GM23248 (cell line): Measurements from ENCODE around the gene MYT1. TPM values are rescaled to one million over a fixed set of nuclear protein-coding genes. Genes with fewer than 3 reads are reported as not detected.

Experiments
- DNase-seq: peaks from one replicate; pipeline ENCODE4 v3.0.0-alpha.2; 2015
- H2AFZ ChIP-seq: fragments of 200-600 bp; sonication (generic); 2 replicates; pipeline ENCODE4 v1.6.1; 2016; ENCODE audit warnings: antibody characterized with exemption
- H3F3A ChIP-seq: fragments of 200-600 bp; sonication (generic); 2 replicates; pipeline ENCODE4 v1.6.1; 2016; ENCODE audit warnings: mild to moderate bottlenecking, antibody characterized with exemption, mixed run types; ENCODE audit not compliant: insufficient read depth
- H3K27ac ChIP-seq: fragments of 200-600 bp; sonication (generic); 2 replicates; pipeline ENCODE4 v1.5.1; 2016; ENCODE audit warnings: mild to moderate bottlenecking
- H3K27me3 ChIP-seq: fragments of 200-600 bp; sonication (generic); replicated peaks from 2 replicates; pipeline ENCODE4 v1.6.1; 2016; ENCODE audit warnings: mild to moderate bottlenecking; ENCODE audit not compliant: insufficient read depth
- H3K36me3 ChIP-seq: fragments of 200-600 bp; sonication (generic); 2 replicates; pipeline ENCODE4 v1.6.1; 2016; ENCODE audit warnings: low read depth, mild to moderate bottlenecking
- H3K4me1 ChIP-seq: fragments of 200-600 bp; sonication (generic); 2 replicates; pipeline ENCODE4 v1.6.1; 2016; ENCODE audit warnings: mild to moderate bottlenecking; ENCODE audit not compliant: insufficient read depth
- H3K4me2 ChIP-seq: fragments of 200-600 bp; sonication (generic); one replicate; pipeline ENCODE4 v1.6.1; 2016; ENCODE audit warnings: mild to moderate bottlenecking; ENCODE audit not compliant: unreplicated experiment
- H3K4me3 ChIP-seq: fragments of 200-600 bp; sonication (generic); 2 replicates; pipeline ENCODE4 v1.5.1; 2016; ENCODE audit warnings: mild to moderate bottlenecking
- H3K79me2 ChIP-seq: fragments of 200-600 bp; sonication (generic); 2 replicates; pipeline ENCODE4 v1.6.1; 2016; ENCODE audit warnings: mild to moderate bottlenecking; ENCODE audit not compliant: insufficient read depth
- H3K9ac ChIP-seq: fragments of 200-600 bp; sonication (generic); 2 replicates; pipeline ENCODE4 v1.6.1; 2016; ENCODE audit warnings: mild to moderate bottlenecking
- H3K9me2 ChIP-seq: fragments of 200-600 bp; sonication (generic); 2 replicates; pipeline ENCODE4 v1.6.1; 2016; ENCODE audit warnings: mixed run types, mild to moderate bottlenecking, moderate library complexity; ENCODE audit not compliant: insufficient read depth
- H3K9me3 ChIP-seq: fragments of 200-600 bp; sonication (generic); one replicate; pipeline ENCODE4 v1.6.1; 2017; ENCODE audit warnings: low read depth
- H4K20me1 ChIP-seq: fragments of 200-600 bp; sonication (generic); 2 replicates; pipeline ENCODE4 v1.6.0; 2016; ENCODE audit not compliant: insufficient read depth
- EZH2 ChIP-seq: fragments of 200-600 bp; sonication (generic); IDR thresholded peaks from 2 replicates; pipeline ENCODE4 v1.6.1; 2018; ENCODE audit warnings: antibody characterized with exemption, mild to moderate bottlenecking; ENCODE audit not compliant: insufficient read depth, poor library complexity, severe bottlenecking
- EZH2phosphoT487 ChIP-seq: fragments of 200-600 bp; sonication (generic); IDR thresholded peaks from 2 replicates; pipeline ENCODE4 v1.6.1; 2018; ENCODE audit warnings: antibody characterized with exemption, moderate library complexity, mild to moderate bottlenecking, low read depth; ENCODE audit not compliant: insufficient read depth
- WGBS, 2 experiments: methylation state at CpG; one replicate each; pipeline ENCODE4 v1.1.6; 2015 to 2017; ENCODE audit warnings: low lambda C conversion rate in 2 of 2, low coverage in 1 of 2; ENCODE audit errors: missing lambda C conversion rate in 2 of 2; 5-methylcytosine and 5-hydroxymethylcytosine counted together
- in situ Hi-C: fragments of 300-500 bp; cut with MboI; formaldehyde crosslinking; loops from 2 replicates; pipeline ENCODE4 v1.15.0; 2020
- polyA plus RNA-seq: library from polyadenylated mRNA; unstranded; fragments of >200 nt; fragmentation: Nextera tagmentation; extraction: Ambion mirVana; gene quantifications from 2 replicates; pipeline ENCODE4 v1.2.1, GENCODE V29; 2016
- total RNA-seq: library from RNA; depleted of rRNA; stranded (reverse); fragments of >200 nt; shearing (Covaris generic); gene quantifications from 2 replicates; pipeline ENCODE4 v1.2.3, GENCODE V29; 2014

The MYT1 gene
- total and polyA plus RNA-seq, 2 experiments from 2014 or later: not detected

- no peak overlapping the region for H3K4me2 ChIP-seq
- peaks cover 55% of the 10 kb centered on the region for H3K27me3 ChIP-seq
- H3K27ac ChIP-seq: no peak overlapping the region
- H4K20me1 ChIP-seq: no peaks in the 10 kb centered on the region
- no peaks in the 10 kb centered on the region for H3K9me3 ChIP-seq
- H3K4me3 ChIP-seq: no peak overlapping the region
- no peak overlapping the region for H2AFZ ChIP-seq
- H3K36me3 ChIP-seq: no peaks in the 10 kb centered on the region
- in situ Hi-C loops: no loop called here
- no peak for TF ChIP-seq EZH2
- TF ChIP-seq EZH2phosphoT487: no peak
- no peaks in the 10 kb centered on the region for H3F3A ChIP-seq
- H3K9ac ChIP-seq: no peak overlapping the region
- H3K79me2 ChIP-seq: no peaks in the 10 kb centered on the region
- H3K9me2 ChIP-seq: no peaks in the 10 kb centered on the region
- no peak for DNase-seq
- H3K4me1 ChIP-seq: no peaks in the 10 kb centered on the region
- 7 to 14% methylated on average over 9 of the region's 9 CpGs for WGBS, 2 experiments
These were observed 28.2 kb downstream of the MYT1 start for GRCh38 chr20:64192406-64192805.

GRCh38 chr20:64193058-64193457 lies 28.8 kb downstream of the MYT1 start:
- TF ChIP-seq EZH2phosphoT487 (no peak), EZH2 (no peak)
- 31 to 32% methylated on average over 3 of the region's 3 CpGs for WGBS, 2 experiments

GRCh38 chr20:64194269-64194668 lies 30.0 kb downstream of the MYT1 start:
- Histone ChIP-seq H3K9me2 (no peaks in the 10 kb centered on the region), H3K27ac (no peak overlapping the region)

More at GRCh38 chr20:64193058-64193457, 28.8 kb downstream of the MYT1 start:
- Histone ChIP-seq H3K27ac (no peak overlapping the region), H3K9me3 (no peaks in the 10 kb centered on the region), H4K20me1 (no peaks in the 10 kb centered on the region), H3K36me3 (no peaks in the 10 kb centered on the region), H3K27me3 (peaks cover 56% of the 10 kb centered on the region), H3K4me3 (no peak overlapping the region), H3K79me2 (no peaks in the 10 kb centered on the region), H2AFZ (no peak overlapping the region), H3K4me2 (no peak overlapping the region), H3F3A (no peaks in the 10 kb centered on the region), H3K9ac (no peak overlapping the region), H3K9me2 (no peaks in the 10 kb centered on the region), H3K4me1 (no peaks in the 10 kb centered on the region)
- in situ Hi-C loops: no loop called here
- no peak for DNase-seq

GRCh38 chr20:64196309-64196708 lies 32.1 kb downstream of the MYT1 start:
- WGBS, 2 experiments: 63 to 70% methylated on average over 15 of the region's 15 CpGs

More at GRCh38 chr20:64194269-64194668, 30.0 kb downstream of the MYT1 start:
- TF ChIP-seq EZH2 (no peak), EZH2phosphoT487 (no peak)
- Histone ChIP-seq H3K9me3 (no peaks in the 10 kb centered on the region), H3K4me1 (no peaks in the 10 kb centered on the region), H3K27me3 (peaks cover 46% of the 10 kb centered on the region), H3K4me2 (no peak overlapping the region), H4K20me1 (no peaks in the 10 kb centered on the region), H3F3A (no peaks in the 10 kb centered on the region), H3K36me3 (no peaks in the 10 kb centered on the region), H2AFZ (no peak overlapping the region), H3K9ac (no peak overlapping the region), H3K4me3 (no peak overlapping the region), H3K79me2 (no peaks in the 10 kb centered on the region)
- in situ Hi-C loops: no loop called here
- DNase-seq: no peak

GRCh38 chr20:64196847-64197306 lies 32.6 kb downstream of the MYT1 start:
- Histone ChIP-seq H3K27me3 (peaks cover 37% of the 10 kb centered on the region), H3K36me3 (no peaks in the 10 kb centered on the region), H3K4me2 (no peak overlapping the region), H3K9me3 (no peaks in the 10 kb centered on the region), H3F3A (no peaks in the 10 kb centered on the region), H3K9ac (no peak overlapping the region), H3K9me2 (no peaks in the 10 kb centered on the region), H3K79me2 (no peaks in the 10 kb centered on the region), H3K27ac (no peak overlapping the region), H3K4me1 (no peaks in the 10 kb centered on the region), H2AFZ (no peak overlapping the region), H3K4me3 (no peak overlapping the region), H4K20me1 (no peaks in the 10 kb centered on the region)
- in situ Hi-C loops: no loop called here
- 60 to 61% methylated on average over 11 of the region's 11 CpGs for WGBS, 2 experiments
- DNase-seq: no peak
- TF ChIP-seq EZH2phosphoT487: no peak
- TF ChIP-seq EZH2: no peak

More at GRCh38 chr20:64196309-64196708, 32.1 kb downstream of the MYT1 start:
- Histone ChIP-seq H3K4me2 (no peak overlapping the region), H3K36me3 (no peaks in the 10 kb centered on the region), H3K4me1 (no peaks in the 10 kb centered on the region), H3K4me3 (no peak overlapping the region), H3K9ac (no peak overlapping the region), H3K79me2 (no peaks in the 10 kb centered on the region), H3F3A (no peaks in the 10 kb centered on the region), H3K9me3 (no peaks in the 10 kb centered on the region), H3K9me2 (no peaks in the 10 kb centered on the region), H3K27me3 (peaks cover 43% of the 10 kb centered on the region), H4K20me1 (no peaks in the 10 kb centered on the region), H3K27ac (no peak overlapping the region), H2AFZ (no peak overlapping the region)
- in situ Hi-C loops: no loop called here
- DNase-seq: no peak
- TF ChIP-seq EZH2 (no peak), EZH2phosphoT487 (no peak)
